OCI-LY1 (cell line): ENCODE results near the gene CD160.

ENCODE experiments used
- EZH2 ChIP-seq: fragments of 200-600 bp; sonication (generic), shearing (Covaris generic); IDR thresholded peaks from 2 replicates; pipeline ENCODE4 v1.8.0; 2017; ENCODE audit warnings: borderline replicate concordance, mixed run types, mild to moderate bottlenecking, antibody characterized with exemption, low read length, moderate library complexity, mixed read lengths
- TF ChIP-seq, protein P1 (sequence below): fragments of 200-600 bp; sonication (generic), shearing (Covaris generic); IDR thresholded peaks from 2 replicates; pipeline ENCODE4 v1.5.1; 2017; ENCODE audit warnings: mild to moderate bottlenecking, antibody characterized with exemption, low read length, moderate library complexity, mixed read lengths

DNA sequence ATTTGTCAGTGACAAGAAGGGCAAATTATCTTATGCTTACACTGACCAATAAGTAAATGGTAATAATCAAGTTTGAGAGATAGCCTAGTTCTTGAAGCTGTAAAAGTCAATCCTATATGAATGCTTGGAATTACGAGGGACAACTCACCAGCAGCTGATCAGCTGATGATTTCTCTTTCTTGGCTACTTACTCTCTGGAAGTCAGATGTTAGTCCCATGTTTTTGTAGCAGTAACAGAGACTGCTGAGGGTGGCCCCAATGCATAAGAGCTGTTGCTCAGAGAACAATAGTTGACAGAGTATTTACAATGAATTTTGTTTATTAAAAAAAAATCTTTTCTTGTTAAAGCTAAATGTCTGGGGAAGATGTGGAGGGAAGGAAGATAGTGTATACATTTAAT is 39.3 kb downstream of the CD160 start:
- TF ChIP-seq, protein P1, sequence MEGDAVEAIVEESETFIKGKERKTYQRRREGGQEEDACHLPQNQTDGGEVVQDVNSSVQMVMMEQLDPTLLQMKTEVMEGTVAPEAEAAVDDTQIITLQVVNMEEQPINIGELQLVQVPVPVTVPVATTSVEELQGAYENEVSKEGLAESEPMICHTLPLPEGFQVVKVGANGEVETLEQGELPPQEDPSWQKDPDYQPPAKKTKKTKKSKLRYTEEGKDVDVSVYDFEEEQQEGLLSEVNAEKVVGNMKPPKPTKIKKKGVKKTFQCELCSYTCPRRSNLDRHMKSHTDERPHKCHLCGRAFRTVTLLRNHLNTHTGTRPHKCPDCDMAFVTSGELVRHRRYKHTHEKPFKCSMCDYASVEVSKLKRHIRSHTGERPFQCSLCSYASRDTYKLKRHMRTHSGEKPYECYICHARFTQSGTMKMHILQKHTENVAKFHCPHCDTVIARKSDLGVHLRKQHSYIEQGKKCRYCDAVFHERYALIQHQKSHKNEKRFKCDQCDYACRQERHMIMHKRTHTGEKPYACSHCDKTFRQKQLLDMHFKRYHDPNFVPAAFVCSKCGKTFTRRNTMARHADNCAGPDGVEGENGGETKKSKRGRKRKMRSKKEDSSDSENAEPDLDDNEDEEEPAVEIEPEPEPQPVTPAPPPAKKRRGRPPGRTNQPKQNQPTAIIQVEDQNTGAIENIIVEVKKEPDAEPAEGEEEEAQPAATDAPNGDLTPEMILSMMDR: no peak
- TF ChIP-seq EZH2: no peak
